ENCODE measurements around the gene SLC52A1. TPM values are rescaled to one million over a fixed set of nuclear protein-coding genes. Genes with fewer than 3 reads are reported as not detected.

SLC52A1 gene
- polyA plus RNA-seq, 3 donors, result not detected

DNA sequence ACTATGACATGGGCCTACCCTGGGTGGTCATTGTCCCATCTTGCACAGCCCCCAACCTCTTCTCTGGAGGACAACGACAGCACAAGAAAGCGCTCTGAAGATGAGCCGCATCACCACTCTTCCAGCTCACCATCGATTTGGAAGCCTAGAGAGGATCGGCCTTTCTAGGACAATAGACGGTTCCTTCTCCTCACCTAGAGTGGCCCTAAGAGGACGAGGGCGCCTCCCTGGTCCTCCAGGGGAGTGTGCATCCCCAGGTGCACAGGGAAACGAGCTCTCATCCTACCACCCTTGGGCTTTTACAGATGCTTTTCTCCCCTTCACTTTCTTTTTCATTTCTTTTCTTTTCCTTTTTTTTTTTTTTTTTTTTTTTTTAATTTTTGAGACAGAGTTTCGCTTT is 20.3 kb upstream of the SLC52A1 start:
- no peak overlapping the region for H3K27ac Mint-ChIP-seq

DNA sequence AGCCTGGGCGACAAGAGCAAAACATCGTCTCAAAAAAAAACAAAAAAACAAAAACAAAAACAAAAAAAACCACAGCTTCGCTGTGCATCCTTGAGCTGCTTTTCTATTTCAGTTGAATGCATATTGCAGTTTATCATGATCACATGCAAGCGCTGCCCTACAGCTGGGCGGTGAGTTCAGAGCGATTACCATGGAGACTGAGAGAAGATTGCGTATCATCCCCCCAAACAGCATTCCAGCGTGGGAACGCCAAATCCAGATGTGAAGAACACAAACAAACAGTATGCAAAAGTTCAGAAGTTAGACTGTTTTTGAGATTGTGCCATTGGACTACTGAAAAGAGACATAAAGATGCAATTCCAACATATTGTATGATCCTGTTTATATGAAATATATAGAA is 15.1 kb upstream of the SLC52A1 start:
- intact Hi-C loops (cut with micrococcal nuclease), result no loop called here
- no peak overlapping the region for H3K9ac ChIP-seq (ENCODE audit: insufficient read depth, low read length, poor library complexity, severe bottlenecking)
- Mint-ChIP-seq H3K4me3 (no peak overlapping the region), H3K27me3 (ENCODE audit: low read depth in 3 of 3) (peaks cover 6 to 15% (median 6%) of the 10 kb centered on the region in 3 donors), H3K36me3 (no peaks in the 10 kb centered on the region), H3K4me1 (no peaks in the 10 kb centered on the region), H3K9me3 (peaks cover 0 to 5% (median 2%) of the 10 kb centered on the region in 7 donors), H3K27ac (no peak overlapping the region)
- peaks cover 0 to 3% of the 10 kb centered on the region in 2 donors for H3K27me3 ChIP-seq (ENCODE audit: control insufficient read depth in 2 of 2, insufficient read depth in 2 of 2, low read length in 2 of 2)
- no peaks in the 10 kb centered on the region for H3K9me3 ChIP-seq (replicated peaks in 1 of 2; ENCODE audit: control insufficient read depth in 1 of 2, insufficient read depth in 1 of 2, low read length in 2 of 2)
- no peak overlapping the region for H3K4me2 ChIP-seq (replicated peaks; ENCODE audit: extremely low read depth, low read length, poor library complexity, severe bottlenecking)
- no peaks in the 10 kb centered on the region for H3K79me2 ChIP-seq (ENCODE audit: insufficient read depth, low read length)
- no peaks in the 10 kb centered on the region for H3K36me3 ChIP-seq (replicated peaks in 1 of 2; ENCODE audit: control insufficient read depth in 1 of 2, insufficient read depth in 2 of 2, low read length in 2 of 2)
- TF ChIP-seq CTCF (IDR thresholded peaks at IDR 0.05), result no peak
- no peak for DNase-seq
- H3K27ac ChIP-seq (ENCODE audit: low read depth in 1 of 2, low read length in 2 of 2), result no peak overlapping the region
- H2AFZ ChIP-seq (ENCODE audit: insufficient read depth, low read depth, low read length, poor library complexity, severe bottlenecking), result no peak overlapping the region
- H4K20me1 ChIP-seq (ENCODE audit: insufficient read depth, low read length), result no peaks in the 10 kb centered on the region
- 87% methylated on average over 3 of the region's 9 CpGs for WGBS (ENCODE audit: insufficient coverage)
- no peaks in the 10 kb centered on the region for H3K4me1 ChIP-seq (ENCODE audit: control insufficient read depth in 1 of 2, insufficient read depth in 2 of 2, low read length in 2 of 2)
- no peak overlapping the region for H3K4me3 ChIP-seq (replicated peaks in 1 of 3; ENCODE audit: low read depth in 2 of 3, low read length in 3 of 3)

More for the DNA sequence above, 20.3 kb upstream of the SLC52A1 start:
- peaks cover 4 to 21% (median 17%) of the 10 kb centered on the region in 3 donors for H3K27me3 Mint-ChIP-seq (ENCODE audit: low read depth in 3 of 3)
- intact Hi-C loops (cut with micrococcal nuclease), result no loop called here
- H3K9me3 Mint-ChIP-seq, result peaks cover 0 to 7% (median 0%) of the 10 kb centered on the region in 7 donors
- no peak overlapping the region for H3K4me3 Mint-ChIP-seq
- H4K20me1 ChIP-seq (ENCODE audit: insufficient read depth, low read length), result no peaks in the 10 kb centered on the region
- no peak overlapping the region for H2AFZ ChIP-seq (ENCODE audit: insufficient read depth, low read depth, low read length, poor library complexity, severe bottlenecking)
- H3K4me1 Mint-ChIP-seq, result no peaks in the 10 kb centered on the region
- no peaks in the 10 kb centered on the region for H3K36me3 Mint-ChIP-seq
- no peaks in the 10 kb centered on the region for H3K79me2 ChIP-seq (ENCODE audit: insufficient read depth, low read length)
- no peaks in the 10 kb centered on the region for H3K4me1 ChIP-seq (ENCODE audit: control insufficient read depth in 1 of 2, insufficient read depth in 2 of 2, low read length in 2 of 2)
- peaks cover 0 to 3% of the 10 kb centered on the region in 2 donors for H3K27me3 ChIP-seq (ENCODE audit: control insufficient read depth in 2 of 2, insufficient read depth in 2 of 2, low read length in 2 of 2)
- no peaks in the 10 kb centered on the region for H3K36me3 ChIP-seq (replicated peaks in 1 of 2; ENCODE audit: control insufficient read depth in 1 of 2, insufficient read depth in 2 of 2, low read length in 2 of 2)
- 92% methylated on average over 6 of the region's 10 CpGs for WGBS (ENCODE audit: insufficient coverage)
- no peak overlapping the region for H3K27ac ChIP-seq (ENCODE audit: low read depth in 1 of 2, low read length in 2 of 2)
- H3K4me2 ChIP-seq (replicated peaks; ENCODE audit: extremely low read depth, low read length, poor library complexity, severe bottlenecking), result no peak overlapping the region
- DNase-seq, result no peak
- no peaks in the 10 kb centered on the region for H3K9me3 ChIP-seq (replicated peaks in 1 of 2; ENCODE audit: control insufficient read depth in 1 of 2, insufficient read depth in 1 of 2, low read length in 2 of 2)
- no peak overlapping the region for H3K9ac ChIP-seq (ENCODE audit: insufficient read depth, low read length, poor library complexity, severe bottlenecking)
- TF ChIP-seq CTCF (IDR thresholded peaks at IDR 0.05), result no peak
- no peak overlapping the region for H3K4me3 ChIP-seq (replicated peaks in 1 of 3; ENCODE audit: low read depth in 2 of 3, low read length in 3 of 3)
